ENCODE results near the gene HSDL2.
"Not testable (repeated sequence)": the region's sequence is repeated elsewhere in the genome, so short reads cannot be mapped to it uniquely, and the experiment has no call there.

The HSDL2 gene

GRCh38 chr9:112351184-112351583 is 28.7 kb upstream of the HSDL2 start:
- peaks cover 31% of the 10 kb centered on the region for H3K4me1 Mint-ChIP-seq
- no peak overlapping the region for H3K4me3 Mint-ChIP-seq
- H3K36me3 Mint-ChIP-seq, result peaks cover 5% of the 10 kb centered on the region
- no peak for DNase-seq
- H3K27me3 Mint-ChIP-seq, result peaks cover 19% of the 10 kb centered on the region
- peaks cover 2% of the 10 kb centered on the region for H3K9me3 Mint-ChIP-seq
- H3K27ac Mint-ChIP-seq, result no peak overlapping the region
- CTCF ChIA-PET, result interaction anchor here (1.2 kb wide), 1 partner anchor 16 kb away, joined by 3 read pairs; no protein-coding TSS in a partner anchor

- CTCF ChIA-PET, result interaction anchor here (1.2 kb wide), 1 partner anchor 17 kb away, joined by 3 read pairs; no protein-coding TSS in a partner anchor
- Mint-ChIP-seq H3K4me1 (peaks cover 31% of the 10 kb centered on the region), H3K27ac (no peak overlapping the region), H3K36me3 (peaks cover 5% of the 10 kb centered on the region), H3K4me3 (no peak overlapping the region), H3K9me3 (peaks cover 2% of the 10 kb centered on the region), H3K27me3 (peaks cover 18% of the 10 kb centered on the region)
- no peak for DNase-seq
Measured at GRCh38 chr9:112352209-112352608, 27.7 kb upstream of the HSDL2 start.

GRCh38 chr9:112354081-112354743 is 25.7 kb upstream of the HSDL2 start:
- Mint-ChIP-seq H3K4me3 (no peak overlapping the region), H3K9me3 (no peaks in the 10 kb centered on the region), H3K27me3 (peaks cover 7% of the 10 kb centered on the region), H3K4me1 (peaks cover 17% of the 10 kb centered on the region), H3K27ac (no peak overlapping the region), H3K36me3 (no peaks in the 10 kb centered on the region)
- CTCF ChIA-PET, result interaction anchor here (1.1 to 1.2 kb wide), 2 partner anchors 8 to 263 kb away, joined by 3 read pairs; no protein-coding TSS in a partner anchor
- no peak for DNase-seq

GRCh38 chr9:112355427-112355897 is 24.4 kb upstream of the HSDL2 start:
- no peak overlapping the region for H3K4me3 Mint-ChIP-seq
- CTCF ChIA-PET, result interaction anchor here (0.9 to 8.0 kb wide), 3 partner anchors 20 to 437 kb away, joined by 3 to 96 read pairs (median 4); no protein-coding TSS in a partner anchor

GRCh38 chr9:112360047-112360804 is 19.7 kb upstream of the HSDL2 start:
- Mint-ChIP-seq H3K4me1 (peaks cover 6% of the 10 kb centered on the region), H3K9me3 (no peaks in the 10 kb centered on the region), H3K27me3 (peaks cover 21% of the 10 kb centered on the region), H3K4me3 (no peak overlapping the region), H3K36me3 (no peaks in the 10 kb centered on the region), H3K27ac (no peak overlapping the region)
- CTCF ChIA-PET, result interaction anchor here (0.9 to 8.0 kb wide), 13 partner anchors 14 to 762 kb away, joined by 3 to 96 read pairs (median 4); partner anchors contain the start of gene PTBP3
- DNase-seq, result no peak

More at GRCh38 chr9:112355427-112355897, 24.4 kb upstream of the HSDL2 start:
- Mint-ChIP-seq H3K27ac (no peak overlapping the region), H3K9me3 (no peaks in the 10 kb centered on the region), H3K27me3 (peaks cover 7% of the 10 kb centered on the region), H3K36me3 (no peaks in the 10 kb centered on the region), H3K4me1 (peaks cover 17% of the 10 kb centered on the region)
- DNase-seq, result no peak

- H3K27me3 Mint-ChIP-seq, result peaks cover 23% of the 10 kb centered on the region
- H3K4me3 Mint-ChIP-seq, result no peak overlapping the region
- CTCF ChIA-PET, result interaction anchor here (0.6 to 8.0 kb wide), 22 partner anchors 11 to 764 kb away, joined by 3 to 96 read pairs (median 3); partner anchors contain the start of gene PTBP3
- H3K27ac Mint-ChIP-seq, result no peak overlapping the region
- H3K9me3 Mint-ChIP-seq, result peaks cover 2% of the 10 kb centered on the region
- no peak for DNase-seq
- peaks cover 2% of the 10 kb centered on the region for H3K4me1 Mint-ChIP-seq
- no peaks in the 10 kb centered on the region for H3K36me3 Mint-ChIP-seq
Measured at GRCh38 chr9:112361601-112362000, 18.3 kb upstream of the HSDL2 start.

GRCh38 chr9:112364761-112365160 is 15.1 kb upstream of the HSDL2 start:
- H3K4me1 Mint-ChIP-seq, result peaks cover 2% of the 10 kb centered on the region
- H3K36me3 Mint-ChIP-seq, result peaks cover 2% of the 10 kb centered on the region
- peaks cover 8% of the 10 kb centered on the region for H3K9me3 Mint-ChIP-seq
- peaks cover 28% of the 10 kb centered on the region for H3K27me3 Mint-ChIP-seq
- DNase-seq, result no peak
- H3K4me3 Mint-ChIP-seq, result no peak overlapping the region
- no peak overlapping the region for H3K27ac Mint-ChIP-seq
- CTCF ChIA-PET, result interaction anchor here (0.6 to 1.2 kb wide), 4 partner anchors 252 to 566 kb away, joined by 3 to 5 read pairs (median 4); no protein-coding TSS in a partner anchor

- Mint-ChIP-seq H3K9me3 (peaks cover 13% of the 10 kb centered on the region), H3K27me3 (peaks cover 28% of the 10 kb centered on the region)
- CTCF ChIA-PET, result interaction anchor here (0.8 to 1.2 kb wide), 3 partner anchors 252 to 567 kb away, joined by 3 to 5 read pairs (median 5); no protein-coding TSS in a partner anchor
- H3K36me3 Mint-ChIP-seq, DNase-seq, H3K4me1 Mint-ChIP-seq, H3K27ac Mint-ChIP-seq, H3K4me3 Mint-ChIP-seq: not testable (repeated sequence)
Measured at GRCh38 chr9:112365257-112365656, 14.7 kb upstream of the HSDL2 start.

- H3K9me3 Mint-ChIP-seq, result peaks cover 13% of the 10 kb centered on the region
- peaks cover 1% of the 10 kb centered on the region for H3K4me1 Mint-ChIP-seq
- H3K27ac Mint-ChIP-seq, result no peak overlapping the region
- CTCF ChIA-PET, result interaction anchor here (1.0 to 1.9 kb wide), 7 partner anchors 11 to 284 kb away, joined by 3 to 9 read pairs (median 5); no protein-coding TSS in a partner anchor
- H3K4me3 Mint-ChIP-seq, result no peak overlapping the region
- DNase-seq, result no peak
- peaks cover 28% of the 10 kb centered on the region for H3K27me3 Mint-ChIP-seq
- peaks cover 2% of the 10 kb centered on the region for H3K36me3 Mint-ChIP-seq
Measured at GRCh38 chr9:112366591-112366990, 13.3 kb upstream of the HSDL2 start.

GRCh38 chr9:112367465-112367864 is 12.4 kb upstream of the HSDL2 start:
- H3K4me3 Mint-ChIP-seq, result no peak overlapping the region
- no peak for DNase-seq
- CTCF ChIA-PET, result interaction anchor here (1.0 to 1.9 kb wide), 6 partner anchors 10 to 285 kb away, joined by 3 to 9 read pairs (median 5); no protein-coding TSS in a partner anchor
- no peak overlapping the region for H3K27ac Mint-ChIP-seq
- H3K4me1 Mint-ChIP-seq, result no peaks in the 10 kb centered on the region
- H3K9me3 Mint-ChIP-seq, result peaks cover 13% of the 10 kb centered on the region
- peaks cover 22% of the 10 kb centered on the region for H3K27me3 Mint-ChIP-seq
- H3K36me3 Mint-ChIP-seq, result peaks cover 2% of the 10 kb centered on the region

GRCh38 chr9:112369817-112370216 is 10.1 kb upstream of the HSDL2 start:
- no peak for DNase-seq
- Mint-ChIP-seq H3K4me3 (no peak overlapping the region), H3K4me1 (no peaks in the 10 kb centered on the region), H3K27ac (no peak overlapping the region), H3K9me3 (peaks cover 13% of the 10 kb centered on the region), H3K27me3 (peaks cover 11% of the 10 kb centered on the region), H3K36me3 (peaks cover 4% of the 10 kb centered on the region)
- CTCF ChIA-PET, result interaction anchor here (0.6 to 0.7 kb wide), 2 partner anchors 283 to 357 kb away, joined by 3 read pairs; no protein-coding TSS in a partner anchor

GRCh38 chr9:112371060-112371459 is 8.8 kb upstream of the HSDL2 start:
- CTCF ChIA-PET, result no interaction called here
- Mint-ChIP-seq H3K27me3 (peaks cover 5% of the 10 kb centered on the region), H3K27ac (no peak overlapping the region), H3K9me3 (peaks cover 16% of the 10 kb centered on the region), H3K4me3 (no peak overlapping the region), H3K4me1 (no peaks in the 10 kb centered on the region), H3K36me3 (peaks cover 4% of the 10 kb centered on the region)
- no peak for DNase-seq

GRCh38 chr9:112373666-112374065 is 6.2 kb upstream of the HSDL2 start:
- CTCF ChIA-PET, result interaction anchor here (0.6 kb wide), 1 partner anchor 13 kb away, joined by 3 read pairs; no protein-coding TSS in a partner anchor
- not testable (repeated sequence) for H3K27ac Mint-ChIP-seq, DNase-seq, H3K4me3 Mint-ChIP-seq, H3K36me3 Mint-ChIP-seq, H3K27me3 Mint-ChIP-seq
- Mint-ChIP-seq H3K4me1 (peaks cover 22% of the 10 kb centered on the region), H3K9me3 (peaks cover 14% of the 10 kb centered on the region)

GRCh38 chr9:112374232-112374631 is 5.7 kb upstream of the HSDL2 start:
- DNase-seq, H3K27me3 Mint-ChIP-seq, CTCF ChIA-PET, H3K36me3 Mint-ChIP-seq, H3K27ac Mint-ChIP-seq, H3K4me3 Mint-ChIP-seq: not testable (repeated sequence)
- H3K4me1 Mint-ChIP-seq, result peaks cover 26% of the 10 kb centered on the region
- peaks cover 14% of the 10 kb centered on the region for H3K9me3 Mint-ChIP-seq
